GM12874 (cell line): ENCODE results near the gene C5orf63.

ENCODE experiments used
- CTCF ChIP-seq: IDR thresholded peaks from 2 replicates; pipeline ENCODE4 v1.5.1; 2011; ENCODE audit warnings: low read depth, mild to moderate bottlenecking, control low read depth, low read length, moderate library complexity; ENCODE audit not compliant: insufficient read depth

C5orf63 gene

GRCh38 chr5:127028822-127029457, 44.4 kb downstream of the C5orf63 start:
- TF ChIP-seq CTCF, result peak; percentile 5; the same call in 1 of the 2 replicates

GRCh38 chr5:127027539-127027938, 45.8 kb downstream of the C5orf63 start:
- TF ChIP-seq CTCF, result no peak

GRCh38 chr5:127026166-127026565, 47.1 kb downstream of the C5orf63 start:
- no peak for TF ChIP-seq CTCF

GRCh38 chr5:127025467-127025866, 47.8 kb downstream of the C5orf63 start:
- TF ChIP-seq CTCF, result no peak

- TF ChIP-seq CTCF, result no peak
Observed at GRCh38 chr5:127024821-127025220, 48.5 kb downstream of the C5orf63 start.

GRCh38 chr5:127022846-127023245, 50.5 kb downstream of the C5orf63 start:
- no peak for TF ChIP-seq CTCF

GRCh38 chr5:127019928-127020327, 53.4 kb downstream of the C5orf63 start:
- TF ChIP-seq CTCF, result no peak
